ENCODE data around the gene ADCY3. TPM values are rescaled to one million over a fixed set of nuclear protein-coding genes. Genes with fewer than 3 reads are reported as not detected.

ADCY3 gene
- total and polyA plus RNA-seq, 7 donors = 9.2 to 15.2 (median 12.1) TPM

GRCh38 chr2:24855726-24856125 is 64.3 kb downstream of the ADCY3 start:
- intact Hi-C loops (cut with DNase I) = no loop called here
- H3K36me3 ChIP-seq (ENCODE audit: insufficient read depth in 1 of 2, low read depth in 1 of 2) = no peaks in the 10 kb centered on the region
- H3K4me3 ChIP-seq = no peak overlapping the region
- H3K27ac ChIP-seq = peak overlapping the region; percentile 69
- 56 to 71% (median 58%) methylated on average over 4 of the region's 4 CpGs for WGBS, 3 donors
- H3K4me1 ChIP-seq = no peaks in the 10 kb centered on the region
- TF ChIP-seq, protein P1, sequence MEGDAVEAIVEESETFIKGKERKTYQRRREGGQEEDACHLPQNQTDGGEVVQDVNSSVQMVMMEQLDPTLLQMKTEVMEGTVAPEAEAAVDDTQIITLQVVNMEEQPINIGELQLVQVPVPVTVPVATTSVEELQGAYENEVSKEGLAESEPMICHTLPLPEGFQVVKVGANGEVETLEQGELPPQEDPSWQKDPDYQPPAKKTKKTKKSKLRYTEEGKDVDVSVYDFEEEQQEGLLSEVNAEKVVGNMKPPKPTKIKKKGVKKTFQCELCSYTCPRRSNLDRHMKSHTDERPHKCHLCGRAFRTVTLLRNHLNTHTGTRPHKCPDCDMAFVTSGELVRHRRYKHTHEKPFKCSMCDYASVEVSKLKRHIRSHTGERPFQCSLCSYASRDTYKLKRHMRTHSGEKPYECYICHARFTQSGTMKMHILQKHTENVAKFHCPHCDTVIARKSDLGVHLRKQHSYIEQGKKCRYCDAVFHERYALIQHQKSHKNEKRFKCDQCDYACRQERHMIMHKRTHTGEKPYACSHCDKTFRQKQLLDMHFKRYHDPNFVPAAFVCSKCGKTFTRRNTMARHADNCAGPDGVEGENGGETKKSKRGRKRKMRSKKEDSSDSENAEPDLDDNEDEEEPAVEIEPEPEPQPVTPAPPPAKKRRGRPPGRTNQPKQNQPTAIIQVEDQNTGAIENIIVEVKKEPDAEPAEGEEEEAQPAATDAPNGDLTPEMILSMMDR (IDR thresholded peaks at IDR 0.05) = no peak
- ATAC-seq = peak in 3 of 4 donors; percentile 46 to 61 (median 50)
- H3K27me3 ChIP-seq (ENCODE audit: insufficient read depth in 3 of 3, low read length in 2 of 3) = no peaks in the 10 kb centered on the region
- no peaks in the 10 kb centered on the region for H3K9me3 ChIP-seq
- peak; percentile 67 to 82 for DNase-seq

DNA sequence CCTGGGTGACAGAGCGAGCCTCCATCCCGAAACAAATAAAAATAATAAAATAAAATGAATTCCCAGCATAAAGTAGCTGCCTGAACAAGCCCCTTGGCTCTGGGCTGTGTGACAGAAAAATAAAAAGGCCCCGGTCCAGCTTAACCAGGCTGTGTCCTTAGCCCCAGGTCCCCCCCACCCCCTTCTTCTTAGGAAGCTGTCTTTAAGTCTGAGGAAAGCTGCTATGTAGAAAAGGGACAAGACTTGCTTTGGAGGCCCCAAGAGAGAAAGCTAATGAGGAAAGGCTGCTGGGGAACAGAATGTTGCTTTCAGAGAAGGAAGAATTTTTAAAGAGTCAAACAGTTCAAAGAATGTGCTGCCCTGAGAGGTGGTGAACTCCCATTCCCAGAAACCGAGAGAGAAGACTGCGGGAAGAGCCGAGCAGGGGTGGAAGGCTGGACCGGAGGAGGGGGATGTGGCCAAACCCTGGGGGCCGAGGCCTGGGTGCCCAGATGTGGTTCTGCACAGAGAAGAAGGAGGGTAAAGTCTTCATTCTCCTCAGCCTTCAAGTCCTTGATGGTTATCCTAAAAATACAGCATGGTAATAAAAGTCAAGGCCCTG is 64.9 kb downstream of the ADCY3 start:
- Histone ChIP-seq H3K9me3 (no peaks in the 10 kb centered on the region), H3K4me3 (no peak overlapping the region), H3K4me1 (no peaks in the 10 kb centered on the region), H3K36me3 (ENCODE audit: insufficient read depth in 1 of 2, low read depth in 1 of 2) (no peaks in the 10 kb centered on the region), H3K27me3 (ENCODE audit: insufficient read depth in 3 of 3, low read length in 2 of 3) (no peaks in the 10 kb centered on the region), H3K27ac (peak overlapping the region; percentile 69)
- WGBS, 3 donors = 79 to 83% (median 79%) methylated on average over 8 of the region's 8 CpGs
- intact Hi-C loops (cut with DNase I) = no loop called here
- ATAC-seq = peak in 3 of 4 donors; percentile 25 to 49 (median 39)
- TF ChIP-seq, protein P1 (IDR thresholded peaks at IDR 0.05) = no peak
- DNase-seq = no peak

DNA sequence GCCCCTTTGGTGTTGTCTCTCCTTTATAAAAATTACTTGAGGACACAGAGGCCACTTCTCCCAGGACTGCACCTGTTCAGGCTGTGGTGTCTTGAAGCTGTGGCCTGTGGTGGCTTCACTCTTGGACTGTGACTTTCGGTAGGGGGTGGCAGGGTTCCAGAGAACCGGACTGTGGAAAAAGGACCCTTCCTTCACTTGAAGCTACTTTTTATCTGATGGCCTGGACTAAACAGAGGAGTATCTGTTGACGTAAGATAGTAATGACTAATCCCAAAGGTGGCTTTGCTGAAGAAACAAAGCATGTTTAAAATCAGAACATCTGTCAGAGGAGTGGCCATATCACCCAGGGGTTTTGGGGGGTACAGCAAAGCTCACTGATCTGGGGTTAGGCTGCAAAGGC is 66.0 kb downstream of the ADCY3 start:
- intact Hi-C loops (cut with DNase I) = no loop called here
- Histone ChIP-seq H3K27me3 (ENCODE audit: insufficient read depth in 3 of 3, low read length in 2 of 3) (no peaks in the 10 kb centered on the region), H3K27ac (no peak overlapping the region), H3K36me3 (ENCODE audit: insufficient read depth in 1 of 2, low read depth in 1 of 2) (no peaks in the 10 kb centered on the region), H3K4me3 (no peak overlapping the region), H3K4me1 (no peaks in the 10 kb centered on the region), H3K9me3 (no peaks in the 10 kb centered on the region)
- DNase-seq (no peak), ATAC-seq (no peak)
- WGBS, 3 donors = 65 to 67% (median 65%) methylated on average over 3 of the region's 3 CpGs
- TF ChIP-seq, protein P1 (IDR thresholded peaks at IDR 0.05) = no peak

DNA sequence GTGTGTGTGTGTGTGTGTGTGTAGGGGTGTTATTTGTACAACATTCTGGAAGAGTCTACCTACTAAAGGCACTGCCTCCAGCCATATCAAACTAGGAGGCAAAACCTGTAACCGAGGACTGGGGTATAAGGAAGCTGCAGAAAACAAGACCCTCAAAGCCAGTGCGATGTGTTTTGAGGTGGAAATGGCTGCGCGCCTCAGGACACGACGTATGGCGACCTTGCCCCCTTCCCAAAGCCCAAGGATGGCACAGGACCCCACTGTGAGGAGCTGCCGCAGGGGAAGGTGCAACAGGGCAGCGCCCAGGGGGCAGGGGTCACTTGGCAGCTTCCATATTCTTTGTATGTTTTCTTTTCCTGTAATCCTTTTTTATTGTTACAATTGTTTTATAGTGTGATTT is 67.0 kb downstream of the ADCY3 start:
- Histone ChIP-seq H3K9me3 (no peaks in the 10 kb centered on the region), H3K4me1 (no peaks in the 10 kb centered on the region), H3K36me3 (ENCODE audit: insufficient read depth in 1 of 2, low read depth in 1 of 2) (no peaks in the 10 kb centered on the region), H3K27me3 (ENCODE audit: insufficient read depth in 3 of 3, low read length in 2 of 3) (no peaks in the 10 kb centered on the region), H3K27ac (no peak overlapping the region), H3K4me3 (no peak overlapping the region)
- DNase-seq (no peak), ATAC-seq (no peak)
- 94 to 97% (median 96%) methylated on average over 9 of the region's 9 CpGs for WGBS, 3 donors
- TF ChIP-seq, protein P1 (IDR thresholded peaks at IDR 0.05) = no peak
- intact Hi-C loops (cut with DNase I) = no loop called here

Measured in psoas muscle (tissue), 8 donors.